HG03064 (cell line): ENCODE measurements around the gene CDK13.
"Not testable (repeated sequence)": the region's sequence is repeated elsewhere in the genome, so short reads cannot be mapped to it uniquely, and the experiment has no call there.

ENCODE experiments used
- ATAC-seq: cut with Tn5 transposase; IDR thresholded peaks from one replicate; pipeline ENCODE4 v1.9.1; 2021; ENCODE audit warnings: low read depth; ENCODE audit not compliant: unreplicated experiment

The CDK13 gene

DNA sequence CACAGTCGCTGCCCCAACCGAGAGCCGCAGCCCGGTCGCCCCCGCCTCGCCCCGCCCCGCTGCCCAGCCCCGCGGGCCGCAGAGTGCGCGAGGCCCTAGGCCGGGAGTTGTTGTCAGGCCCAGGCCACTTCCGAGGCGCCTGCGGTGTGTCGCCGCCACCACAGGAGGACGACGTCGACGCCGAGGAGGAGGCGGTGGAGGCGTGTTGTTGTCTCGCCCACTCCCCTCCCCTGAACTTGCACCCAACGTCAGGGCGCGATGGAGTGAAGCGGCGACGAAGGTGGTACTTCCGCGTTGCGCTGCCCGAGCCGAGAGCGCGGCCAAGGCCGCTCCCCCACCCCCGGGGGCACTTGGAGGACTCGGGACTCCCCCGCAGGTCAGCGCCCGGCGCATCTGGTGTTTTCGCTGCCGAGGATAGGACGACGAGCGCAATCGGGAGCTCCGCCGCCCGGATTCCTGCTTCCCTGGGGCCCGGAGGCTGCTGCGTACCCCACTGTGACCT lies at the start of gene CDK13:
TSS of gene CDK13 (plus strand) at position 286 of the 502 bp plus-strand sequence. CDS start 386 bp downstream, outside the sequence.
- peak; percentile 26 for ATAC-seq

GRCh38 chr7:39904077-39904486 lies 46.0 kb upstream of the CDK13 start:
- no peak for ATAC-seq

GRCh38 chr7:39908141-39908540 lies 41.9 kb upstream of the CDK13 start:
- no peak for ATAC-seq

- ATAC-seq: no peak
Observed at GRCh38 chr7:39908973-39909372, 41.1 kb upstream of the CDK13 start.

- no peak for ATAC-seq
Observed at GRCh38 chr7:39909526-39909925, 40.5 kb upstream of the CDK13 start.

DNA sequence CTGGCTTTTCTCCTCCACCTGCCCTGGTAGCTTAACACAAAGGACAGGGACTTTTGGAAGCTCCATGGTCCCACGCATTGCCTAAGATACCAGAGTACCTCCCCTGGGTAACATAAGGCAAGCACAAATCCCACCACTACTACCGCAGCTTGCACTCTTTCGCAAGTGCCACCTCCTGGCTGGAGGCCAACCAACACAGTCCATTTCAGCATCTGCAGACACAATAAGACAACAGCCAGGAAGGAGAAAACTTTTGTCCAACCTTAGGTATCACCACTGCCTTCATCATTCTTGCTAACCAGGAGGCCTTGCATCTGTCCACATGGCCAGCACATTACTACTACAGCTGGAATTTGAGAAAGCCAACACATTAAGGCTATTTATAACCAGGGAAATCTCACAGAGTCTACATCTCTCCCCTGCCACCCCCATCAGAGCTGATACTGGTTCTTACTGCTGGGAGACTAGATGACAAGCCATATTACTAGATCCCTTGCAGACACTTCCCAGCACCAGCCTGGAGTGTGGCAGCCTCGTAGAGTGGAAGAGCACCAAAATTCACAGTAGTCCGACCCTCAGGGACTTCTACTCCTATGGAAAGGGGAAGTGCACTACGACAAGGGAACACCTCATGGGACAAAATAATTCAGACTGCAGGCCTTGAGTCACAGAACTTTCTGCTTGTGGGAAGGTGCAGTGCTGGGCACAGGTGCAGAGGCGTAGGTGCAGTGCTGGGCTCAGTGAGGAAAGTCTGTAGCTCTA lies 39.8 kb upstream of the CDK13 start:
- no peak for ATAC-seq

GRCh38 chr7:39911167-39911566 lies 38.9 kb upstream of the CDK13 start:
- no peak for ATAC-seq

GRCh38 chr7:39915847-39916246 lies 34.2 kb upstream of the CDK13 start:
- not testable (repeated sequence) for ATAC-seq

DNA sequence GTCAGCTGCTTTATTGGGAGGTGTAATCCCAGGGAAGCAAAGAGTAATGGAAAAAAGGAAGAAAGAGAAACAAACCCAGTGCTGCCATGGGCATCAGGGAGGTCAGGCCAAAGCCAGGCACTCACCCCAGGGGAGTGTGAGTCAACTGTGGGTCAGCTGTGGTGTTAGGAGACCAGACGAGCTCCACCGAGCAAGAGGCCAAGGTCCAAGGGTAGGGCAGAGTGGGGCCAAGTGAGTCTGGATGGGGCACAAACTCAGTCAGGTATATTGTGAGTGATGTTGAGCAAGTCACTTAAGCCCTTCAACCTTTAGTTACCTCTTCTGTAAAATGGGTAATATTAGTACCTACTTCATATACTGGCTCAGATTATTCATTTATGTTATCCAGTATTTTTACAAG lies 30.4 kb upstream of the CDK13 start:
- ATAC-seq: no peak

- no peak for ATAC-seq
Observed at GRCh38 chr7:39921506-39922175, 28.4 kb upstream of the CDK13 start.

DNA sequence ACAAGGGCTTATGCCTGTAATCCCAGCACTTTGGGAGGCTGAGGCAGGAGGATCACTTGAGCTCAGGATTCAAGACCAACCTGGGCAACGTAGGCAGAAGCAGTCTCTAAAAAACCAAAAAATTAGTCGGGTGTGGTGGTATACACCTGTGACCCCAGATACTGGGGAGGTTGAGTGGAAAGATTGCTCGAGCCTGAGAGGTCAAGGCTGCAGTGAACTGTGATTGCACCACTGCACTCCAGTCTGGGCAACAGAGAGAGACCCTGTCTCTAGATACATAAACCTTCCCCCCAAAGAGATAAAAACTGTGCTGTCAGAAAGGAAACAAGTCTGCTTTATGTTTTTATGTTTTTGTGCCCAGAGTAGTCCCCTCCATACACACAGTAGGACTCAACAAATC lies 27.5 kb upstream of the CDK13 start:
- no peak for ATAC-seq

DNA sequence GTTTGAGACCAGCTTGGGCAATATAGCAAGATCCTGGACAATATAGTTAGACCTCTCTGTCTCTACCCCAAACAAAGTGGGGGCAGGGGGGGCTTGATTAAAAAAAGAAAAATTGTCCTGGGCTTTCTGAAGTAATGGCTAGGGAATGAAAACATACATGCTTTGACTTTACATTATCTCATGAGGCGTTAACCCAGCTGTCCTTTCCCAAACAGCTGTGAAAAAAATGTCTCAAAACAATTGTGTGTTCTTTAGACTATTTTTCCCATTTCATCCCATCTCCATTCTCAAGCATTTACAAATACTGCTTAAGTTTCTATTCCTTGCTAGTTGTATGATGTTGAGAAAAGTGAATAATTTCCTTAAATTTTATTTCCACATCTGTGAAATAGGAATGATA lies 27.0 kb upstream of the CDK13 start:
- ATAC-seq: no peak

- no peak for ATAC-seq
Observed at GRCh38 chr7:39924122-39924521, 25.9 kb upstream of the CDK13 start.

- no peak for ATAC-seq
Observed at GRCh38 chr7:39926111-39926510, 23.9 kb upstream of the CDK13 start.

- no peak for ATAC-seq
Observed at GRCh38 chr7:39927018-39927417, 23.0 kb upstream of the CDK13 start.

DNA sequence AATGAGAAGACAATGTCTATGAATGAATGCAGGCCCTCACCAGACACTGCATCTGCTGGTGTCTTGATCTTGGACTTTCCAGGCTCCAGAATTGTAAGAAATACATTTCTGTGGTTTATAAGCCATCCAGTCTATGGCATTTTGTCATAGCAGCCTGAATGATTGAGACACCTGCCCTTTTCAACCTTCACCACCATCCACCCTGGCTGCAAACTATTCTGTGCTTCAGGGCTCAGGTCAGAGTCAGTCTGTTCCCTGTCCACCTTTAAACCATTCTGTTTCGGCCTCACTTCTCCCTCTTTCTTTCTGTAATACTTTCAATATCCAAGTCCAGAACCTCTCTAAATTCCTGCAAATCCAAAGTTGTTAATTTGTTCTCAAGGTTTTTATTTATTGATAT lies 15.9 kb upstream of the CDK13 start:
- ATAC-seq: no peak

GRCh38 chr7:39936761-39937160 lies 13.3 kb upstream of the CDK13 start:
- no peak for ATAC-seq

- ATAC-seq: no peak
Observed at GRCh38 chr7:39937366-39938153, 12.5 kb upstream of the CDK13 start.

DNA sequence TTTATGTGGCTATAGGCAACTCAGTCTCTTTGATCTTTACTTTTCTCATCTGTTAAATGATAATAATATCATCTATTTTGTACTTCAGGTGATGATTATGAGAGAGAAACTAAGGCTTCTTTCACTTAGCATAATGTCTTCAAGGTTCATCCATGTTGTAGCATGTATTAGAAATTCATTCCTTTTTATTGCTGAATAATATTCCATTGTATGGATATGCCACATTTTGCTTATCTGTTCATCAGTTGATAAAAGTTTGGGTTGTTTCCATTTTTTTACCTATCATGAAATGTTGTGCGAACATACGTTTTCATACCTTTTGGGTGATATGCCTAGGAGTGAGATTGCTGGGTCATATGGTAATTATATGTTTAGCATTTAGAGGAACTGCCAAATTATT lies 7.2 kb upstream of the CDK13 start:
- ATAC-seq: no peak

DNA sequence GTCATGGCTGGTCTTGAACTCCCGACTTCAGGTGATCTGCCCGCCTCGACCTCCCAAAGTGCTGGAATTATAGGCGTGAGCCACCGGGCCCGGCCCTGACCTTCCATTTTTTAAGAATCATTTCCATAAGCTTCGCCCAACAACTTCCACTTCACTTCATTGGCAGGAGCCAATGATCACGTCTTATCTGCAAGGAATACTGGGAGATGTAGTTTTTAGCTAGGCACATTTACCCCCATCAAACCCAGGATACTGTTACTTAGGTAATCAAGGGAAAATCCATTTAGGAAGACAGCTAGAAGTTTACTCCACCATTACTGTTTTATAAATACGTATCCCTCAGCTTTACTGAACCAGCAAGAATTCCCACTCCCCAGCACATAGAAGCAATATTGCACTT lies 3.4 kb upstream of the CDK13 start:
- no peak for ATAC-seq

- no peak for ATAC-seq
Observed at GRCh38 chr7:39948375-39948955, 1.6 kb upstream of the CDK13 start.
